Testis (tissue), 3 donors: ENCODE results near the gene KCNK5. TPM values are rescaled to one million over a fixed set of nuclear protein-coding genes. Genes with fewer than 3 reads are reported as not detected.

Experiments
- DNase-seq: peaks from one replicate; pipeline ENCODE4 v3.0.0-alpha.2; 2019
- H3K27ac ChIP-seq, 2 donors: fragments of 200-600 bp; sonication (generic); one replicate each; pipeline ENCODE4 v1.5.1; 2019
- H3K27me3 ChIP-seq: fragments of 200-600 bp; sonication (generic); one replicate; pipeline ENCODE4 v1.5.1; 2019
- H3K36me3 ChIP-seq: fragments of 200-600 bp; sonication (generic); one replicate; pipeline ENCODE4 v1.5.1; 2017; ENCODE audit warnings: low read depth; ENCODE audit errors: missing control alignments
- H3K4me1 ChIP-seq: fragments of 200-600 bp; sonication (generic); one replicate; pipeline ENCODE4 v1.5.1; 2019
- H3K4me3 ChIP-seq, 2 donors: fragments of 200-600 bp; sonication (generic); one replicate each; pipeline ENCODE4 v1.5.1; 2017 to 2019
- H3K9me3 ChIP-seq: fragments of 200-600 bp; sonication (generic); one replicate; pipeline ENCODE4 v1.5.1; 2017
- CTCF ChIP-seq, 3 experiments: fragments of 450-650 bp in 2 of 3; fragments of 200-600 bp in 1 of 3; sonication (generic) in 1 of 3; IDR thresholded peaks; one replicate each; pipeline ENCODE4 v1.5.1; 2016 to 2019; ENCODE audit warnings: antibody characterized with exemption in 3 of 3, mild to moderate bottlenecking in 2 of 3, moderate library complexity in 1 of 3
- POLR2A ChIP-seq: fragments of 450-650 bp; IDR thresholded peaks from one replicate; pipeline ENCODE4 v1.6.1; 2017; ENCODE audit warnings: antibody characterized with exemption, mild to moderate bottlenecking, moderate library complexity
- whole genome bisulfite sequencing, 2 donors: methylation state at CpG; one replicate each; pipeline ENCODE4 v1.1.5; 2018; 5-methylcytosine and 5-hydroxymethylcytosine counted together
- intact Hi-C: fragments of 100-400 bp; cut with DNase I; formaldehyde crosslinking; loops from one replicate; pipeline ENCODE4 v1.15.1; 2023; ENCODE audit warnings: low total_unique reads
- polyA plus RNA-seq: library from polyadenylated mRNA; stranded (reverse); fragments of 350-450 nt; fragmentation: Illumina TruSeq; extraction: RNeasy Lipid Tissue Mini Kit (QIAGEN cat#74804); gene quantifications from one replicate; pipeline ENCODE4 v1.2.3, GENCODE V29; 2014; ENCODE audit warnings: low read depth, low replicate concordance; ENCODE audit not compliant: insufficient read depth
- total RNA-seq, 2 donors: library from RNA; depleted of rRNA; stranded (reverse); fragments of >200 nt; gene quantifications; one replicate each; pipeline ENCODE4 v1.2.3, GENCODE V29; 2016

The KCNK5 gene
- total and polyA plus RNA-seq, 3 donors from 2014 or later, result 1.6 to 2.3 (median 2.0) TPM

GRCh38 chr6:39228111-39228971 lies 934 bp downstream of the KCNK5 start:
- peaks cover 10% of the 10 kb centered on the region for H3K4me1 ChIP-seq
- peak overlapping the region; percentile 45 to 64 for H3K4me3 ChIP-seq
- 41% methylated on average over 23 to 41 of the region's 41 CpGs for WGBS, 2 donors
- no peaks in the 10 kb centered on the region for H3K36me3 ChIP-seq
- TF ChIP-seq CTCF (IDR thresholded peaks at IDR 0.05) (no peak), POLR2A (no peak)
- H3K27me3 ChIP-seq, result no peaks in the 10 kb centered on the region
- H3K27ac ChIP-seq, result no peak overlapping the region
- no peak for DNase-seq
- intact Hi-C loops, result no loop called here
- H3K9me3 ChIP-seq, result no peaks in the 10 kb centered on the region

DNA sequence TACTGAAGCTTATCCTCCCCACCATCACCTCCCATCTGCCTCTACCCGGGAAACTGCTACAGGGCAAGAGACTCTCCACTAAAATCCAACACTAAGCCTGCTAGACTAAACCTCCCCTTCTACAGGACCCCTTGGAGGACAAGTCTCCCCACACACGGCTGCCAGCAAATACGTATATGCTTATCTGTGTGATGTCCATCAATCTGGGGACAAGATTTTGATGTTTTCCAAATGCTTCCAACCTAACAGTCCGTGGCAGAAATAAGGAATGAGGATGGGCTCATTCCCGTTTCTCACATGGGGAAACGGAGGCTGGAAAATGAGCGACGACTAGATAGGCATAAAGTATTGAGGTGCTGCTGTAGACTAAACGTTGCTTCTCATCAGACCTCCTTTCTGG lies 1.8 kb downstream of the KCNK5 start:
- DNase-seq, result no peak
- H3K4me3 ChIP-seq, result no peak overlapping the region
- no peaks in the 10 kb centered on the region for H3K27me3 ChIP-seq
- intact Hi-C loops, result no loop called here
- no peak for TF ChIP-seq POLR2A
- H3K27ac ChIP-seq, result no peak overlapping the region
- WGBS, 2 donors, result 44 to 78% methylated on average over 9 of the region's 9 CpGs
- H3K36me3 ChIP-seq, result no peaks in the 10 kb centered on the region
- H3K9me3 ChIP-seq, result no peaks in the 10 kb centered on the region
- H3K4me1 ChIP-seq, result peaks cover 10% of the 10 kb centered on the region

DNA sequence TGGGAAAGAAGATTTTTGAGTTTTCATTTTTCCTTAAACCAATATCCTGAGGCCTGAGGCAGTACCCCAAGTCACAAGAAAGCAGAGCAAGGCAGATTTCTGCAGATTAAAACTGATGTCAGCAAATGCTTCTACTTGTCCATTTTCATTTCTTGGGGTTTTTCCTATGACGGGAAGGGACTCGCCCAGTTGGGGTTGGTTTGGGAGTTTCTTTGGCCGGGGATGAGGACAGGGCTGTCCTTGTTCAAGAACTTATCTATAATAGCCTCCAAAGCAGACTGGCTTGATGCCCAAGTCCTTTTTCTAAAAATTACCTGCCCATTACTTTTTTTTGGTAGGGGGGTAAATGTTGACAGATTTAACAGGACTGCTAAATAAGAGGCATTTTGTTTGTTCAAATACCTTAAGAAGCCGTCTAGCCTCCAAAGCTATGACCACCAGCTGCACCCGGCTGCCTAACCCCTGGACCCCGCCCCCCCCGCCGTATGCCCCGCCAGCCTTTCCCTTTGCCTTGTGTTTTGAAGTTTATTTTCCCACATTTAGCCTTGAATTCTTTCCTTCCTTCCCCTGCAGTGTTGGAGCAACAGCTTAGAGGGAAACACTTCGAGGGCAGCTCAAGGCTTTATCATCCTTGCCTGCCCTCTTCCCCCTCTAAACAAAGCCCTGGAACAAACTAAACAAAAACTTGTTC lies 2.5 kb downstream of the KCNK5 start:
- H3K4me1 ChIP-seq, result peaks cover 10% of the 10 kb centered on the region
- intact Hi-C loops, result no loop called here
- no peak overlapping the region for H3K27ac ChIP-seq
- WGBS, 2 donors, result 37 to 49% methylated on average over 10 of the region's 10 CpGs
- H3K27me3 ChIP-seq, result no peaks in the 10 kb centered on the region
- no peaks in the 10 kb centered on the region for H3K36me3 ChIP-seq
- H3K4me3 ChIP-seq, result no peak overlapping the region
- H3K9me3 ChIP-seq, result no peaks in the 10 kb centered on the region
- no peak for DNase-seq
- TF ChIP-seq POLR2A (no peak), CTCF (IDR thresholded peaks at IDR 0.05) (no peak)

GRCh38 chr6:39225946-39226437 lies 3.3 kb downstream of the KCNK5 start:
- Histone ChIP-seq H3K4me1 (peaks cover 10% of the 10 kb centered on the region), H3K36me3 (no peaks in the 10 kb centered on the region), H3K9me3 (no peaks in the 10 kb centered on the region), H3K27ac (no peak overlapping the region), H3K27me3 (no peaks in the 10 kb centered on the region), H3K4me3 (no peak overlapping the region)
- no peak for DNase-seq
- WGBS, 2 donors, result 82 to 89% methylated on average over 6 of the region's 6 CpGs
- TF ChIP-seq CTCF (IDR thresholded peaks at IDR 0.05) (no peak), POLR2A (no peak)
- intact Hi-C loops, result no loop called here

DNA sequence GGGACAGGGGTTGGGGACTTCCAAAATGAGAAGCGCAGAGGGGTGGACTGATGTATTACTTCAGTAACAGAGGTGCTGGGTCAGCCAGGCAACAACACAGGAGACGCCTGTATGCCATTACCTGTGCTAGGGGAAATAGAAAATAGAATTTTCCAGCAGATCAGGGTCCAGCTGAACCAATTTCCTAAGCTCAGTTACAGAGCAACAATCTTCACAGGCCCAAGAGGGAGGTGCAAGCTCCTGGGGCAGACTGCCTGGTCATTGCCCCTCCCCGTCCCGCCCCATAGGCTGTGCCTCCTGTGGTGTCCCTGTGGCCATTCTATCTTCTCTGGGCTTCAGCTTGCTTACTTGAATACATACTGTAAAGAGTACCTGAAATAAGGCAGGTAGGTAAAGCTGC lies 3.7 kb downstream of the KCNK5 start:
- Histone ChIP-seq H3K27ac (no peak overlapping the region), H3K36me3 (no peaks in the 10 kb centered on the region), H3K4me1 (peaks cover 10% of the 10 kb centered on the region), H3K27me3 (no peaks in the 10 kb centered on the region), H3K9me3 (no peaks in the 10 kb centered on the region), H3K4me3 (no peak overlapping the region)
- intact Hi-C loops, result no loop called here
- no peak for TF ChIP-seq CTCF (IDR thresholded peaks at IDR 0.05)
- TF ChIP-seq POLR2A, result no peak
- 92 to 94% methylated on average over 4 of the region's 4 CpGs for WGBS, 2 donors
- DNase-seq, result no peak
